CD14-positive monocyte (primary cell): ENCODE measurements around the gene TUBB1. TPM values are rescaled to one million over a fixed set of nuclear protein-coding genes. Genes with fewer than 3 reads are reported as not detected.

Experiments used
- DNase-seq, 3 donors: peaks; one replicate each; pipeline ENCODE4 v3.0.0-alpha.2; 2011 to 2022
- H2AFZ ChIP-seq: 2 replicates; pipeline ENCODE4 v1.6.0; 2012; ENCODE audit warnings: mild to moderate bottlenecking, low read depth, low read length, inconsistent platforms; ENCODE audit not compliant: insufficient read depth, poor library complexity, severe bottlenecking
- H3K27ac ChIP-seq, 2 donors: 1 replicate in 1 of 2; 2 replicates in 1 of 2; pipeline ENCODE4 v1.5.1; 2012 to 2013; ENCODE audit warnings: low read length in 2 of 2, control low read depth in 1 of 2, inconsistent platforms in 1 of 2, low read depth in 1 of 2, mild to moderate bottlenecking in 1 of 2
- H3K27me3 ChIP-seq, 2 donors: one replicate each; pipeline versions ENCODE4 v1.6.0 to v1.6.1; 2011 to 2013; ENCODE audit warnings: low read length in 2 of 2; ENCODE audit not compliant: control insufficient read depth in 2 of 2, insufficient read depth in 2 of 2
- H3K36me3 ChIP-seq, 2 donors: replicated peaks in 1 of 2; 1 replicate in 1 of 2; 2 replicates in 1 of 2; pipeline versions ENCODE4 v1.5.1 to v1.6.1; 2012 to 2013; ENCODE audit warnings: low read length in 2 of 2, control low read depth in 1 of 2, inconsistent platforms in 1 of 2, mild to moderate bottlenecking in 1 of 2; ENCODE audit not compliant: insufficient read depth in 2 of 2, control insufficient read depth in 1 of 2
- H3K4me1 ChIP-seq, 2 donors: 1 replicate in 1 of 2; 2 replicates in 1 of 2; pipeline versions ENCODE4 v1.5.1 to v1.6.1; 2012 to 2013; ENCODE audit warnings: low read length in 2 of 2, control low read depth in 1 of 2, inconsistent platforms in 1 of 2, mild to moderate bottlenecking in 1 of 2, moderate library complexity in 1 of 2; ENCODE audit not compliant: insufficient read depth in 2 of 2, control insufficient read depth in 1 of 2
- H3K4me2 ChIP-seq: replicated peaks from 2 replicates; pipeline ENCODE3; 2012; ENCODE audit warnings: low read length, moderate library complexity, mild to moderate bottlenecking; ENCODE audit not compliant: poor library complexity, severe bottlenecking; ENCODE audit errors: extremely low read depth
- H3K4me3 ChIP-seq, 3 experiments: fragments of 200-600 bp in 1 of 3; sonication (generic) in 1 of 3; replicated peaks in 1 of 3; 1 replicate in 2 of 3; 2 replicates in 1 of 3; pipeline ENCODE4 v1.5.1; 2011 to 2013; ENCODE audit warnings: low read length in 3 of 3, mild to moderate bottlenecking in 3 of 3, control low read depth in 2 of 3, low read depth in 2 of 3, inconsistent platforms in 1 of 3, moderate library complexity in 1 of 3
- H3K79me2 ChIP-seq: 2 replicates; pipeline ENCODE4 v1.6.0; 2012; ENCODE audit warnings: mild to moderate bottlenecking, control low read depth, inconsistent platforms, low read length, moderate library complexity; ENCODE audit not compliant: insufficient read depth
- H3K9ac ChIP-seq: 2 replicates; pipeline ENCODE4 v1.6.0; 2017; ENCODE audit warnings: low read length, mild to moderate bottlenecking; ENCODE audit not compliant: insufficient read depth, poor library complexity, severe bottlenecking
- H3K9me3 ChIP-seq, 2 donors: replicated peaks in 1 of 2; 1 replicate in 1 of 2; 2 replicates in 1 of 2; pipeline versions ENCODE4 v1.5.1 to v1.6.1; 2012 to 2013; ENCODE audit warnings: low read length in 2 of 2, control low read depth in 1 of 2; ENCODE audit not compliant: control insufficient read depth in 1 of 2, insufficient read depth in 1 of 2
- H4K20me1 ChIP-seq: 2 replicates; pipeline ENCODE4 v1.6.0; 2012; ENCODE audit warnings: mild to moderate bottlenecking, low read length, control low read depth, moderate library complexity; ENCODE audit not compliant: insufficient read depth
- H3K27ac Mint-ChIP-seq, 7 donors: one replicate each; pipeline ENCODE4 v1.8.0; 2020; ENCODE audit warnings: mild to moderate bottlenecking in 7 of 7, mixed read lengths in 7 of 7, moderate library complexity in 6 of 7, inconsistent platforms in 2 of 7
- H3K27me3 Mint-ChIP-seq, 3 donors: one replicate each; pipeline ENCODE4 v1.8.0; 2021 to 2022; ENCODE audit warnings: low read depth in 3 of 3, mild to moderate bottlenecking in 3 of 3, mixed read lengths in 3 of 3, moderate library complexity in 3 of 3, inconsistent platforms in 1 of 3
- H3K36me3 Mint-ChIP-seq, 2 donors: one replicate each; pipeline ENCODE4 v1.8.0; 2020; ENCODE audit warnings: mixed read lengths in 2 of 2, inconsistent platforms in 1 of 2, mild to moderate bottlenecking in 1 of 2
- H3K4me1 Mint-ChIP-seq: one replicate; pipeline ENCODE4 v1.8.0; 2020; ENCODE audit warnings: mild to moderate bottlenecking, mixed read lengths
- H3K4me3 Mint-ChIP-seq, 2 donors: one replicate each; pipeline ENCODE4 v1.8.0; 2020; ENCODE audit warnings: mild to moderate bottlenecking in 2 of 2, mixed read lengths in 2 of 2, moderate library complexity in 1 of 2
- H3K9me3 Mint-ChIP-seq, 7 donors: one replicate each; pipeline ENCODE4 v1.8.0; 2020 to 2022; ENCODE audit warnings: mixed read lengths in 7 of 7, mild to moderate bottlenecking in 6 of 7, moderate library complexity in 6 of 7, inconsistent platforms in 2 of 7
- WGBS: methylation state at CpG from one replicate; pipeline ENCODE4 v1.1.5; 2013; ENCODE audit warnings: missing lambda C conversion rate; ENCODE audit not compliant: insufficient coverage; 5-methylcytosine and 5-hydroxymethylcytosine counted together
- intact Hi-C, 2 donors: fragments of 100-400 bp; cut with micrococcal nuclease; formaldehyde crosslinking; loops; one replicate each; pipeline versions ENCODE4 v1.15.0 to v1.15.1; 2023
- polyA plus RNA-seq, 3 donors: library from polyadenylated mRNA; depleted of rRNA in 1 of 3; unstranded in 2 of 3; stranded (reverse) in 1 of 3; fragments of 300-500 nt in 2 of 3; fragments of >200 nt in 1 of 3; fragmentation: Illumina TruSeq in 2 of 3; gene quantifications; 1 replicate in 2 of 3; 2 replicates in 1 of 3; pipeline ENCODE4 v1.2.3, GENCODE V29; 2012 to 2021
- TF ChIP-seq, protein P1 (sequence below): fragments of 200-600 bp; IDR thresholded peaks from one replicate; pipeline ENCODE4 v1.8.0; 2022; ENCODE audit warnings: antibody characterized with exemption, mild to moderate bottlenecking

TUBB1 gene
- polyA plus RNA-seq, 3 donors, result 0.09 to 3.1 (median 2.4) TPM

DNA sequence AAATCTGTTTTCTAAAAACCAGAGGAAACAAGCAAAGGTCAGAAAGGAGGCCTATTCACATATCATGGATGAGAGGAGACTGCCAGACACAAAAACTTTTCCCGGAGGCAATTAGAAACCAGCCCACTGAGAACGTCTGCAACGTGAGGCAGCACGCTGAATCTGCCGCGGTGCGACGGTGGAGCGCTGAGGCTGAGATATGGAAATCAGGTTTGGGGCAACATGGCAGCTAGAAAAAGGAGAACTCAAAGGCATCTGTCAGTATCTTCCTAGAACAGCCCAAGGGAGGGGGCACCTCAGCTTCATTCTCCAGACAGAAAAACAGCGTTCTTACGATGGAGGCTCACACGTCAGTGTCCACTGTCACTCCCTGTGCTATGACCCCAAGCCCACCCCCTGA, 18.2 kb downstream of the TUBB1 start:
- Histone ChIP-seq H3K27me3 (no peaks in the 10 kb centered on the region), H3K27ac (no peak overlapping the region), H3K36me3 (peaks cover 37 to 61% of the 10 kb centered on the region in 2 donors), H3K4me3 (no peak overlapping the region), H3K4me1 (peaks cover 19 to 31% of the 10 kb centered on the region in 2 donors), H3K79me2 (peaks cover 55% of the 10 kb centered on the region), H3K4me2 (no peak overlapping the region), H3K9me3 (no peaks in the 10 kb centered on the region), H3K9ac (no peak overlapping the region), H2AFZ (no peak overlapping the region), H4K20me1 (peaks cover 42% of the 10 kb centered on the region)
- no peak overlapping the region for H3K27ac Mint-ChIP-seq
- intact Hi-C loops, result loop anchor here (10.0 kb wide), 2 partner anchors 53 to 143 kb away; partner anchors contain the start of gene NELFCD (in 1 of the 2)
- H3K4me3 Mint-ChIP-seq, result no peak overlapping the region
- no peak for DNase-seq
- no peaks in the 10 kb centered on the region for H3K9me3 Mint-ChIP-seq
- TF ChIP-seq, protein P1, sequence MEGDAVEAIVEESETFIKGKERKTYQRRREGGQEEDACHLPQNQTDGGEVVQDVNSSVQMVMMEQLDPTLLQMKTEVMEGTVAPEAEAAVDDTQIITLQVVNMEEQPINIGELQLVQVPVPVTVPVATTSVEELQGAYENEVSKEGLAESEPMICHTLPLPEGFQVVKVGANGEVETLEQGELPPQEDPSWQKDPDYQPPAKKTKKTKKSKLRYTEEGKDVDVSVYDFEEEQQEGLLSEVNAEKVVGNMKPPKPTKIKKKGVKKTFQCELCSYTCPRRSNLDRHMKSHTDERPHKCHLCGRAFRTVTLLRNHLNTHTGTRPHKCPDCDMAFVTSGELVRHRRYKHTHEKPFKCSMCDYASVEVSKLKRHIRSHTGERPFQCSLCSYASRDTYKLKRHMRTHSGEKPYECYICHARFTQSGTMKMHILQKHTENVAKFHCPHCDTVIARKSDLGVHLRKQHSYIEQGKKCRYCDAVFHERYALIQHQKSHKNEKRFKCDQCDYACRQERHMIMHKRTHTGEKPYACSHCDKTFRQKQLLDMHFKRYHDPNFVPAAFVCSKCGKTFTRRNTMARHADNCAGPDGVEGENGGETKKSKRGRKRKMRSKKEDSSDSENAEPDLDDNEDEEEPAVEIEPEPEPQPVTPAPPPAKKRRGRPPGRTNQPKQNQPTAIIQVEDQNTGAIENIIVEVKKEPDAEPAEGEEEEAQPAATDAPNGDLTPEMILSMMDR, result no peak
- peaks cover 52 to 55% of the 10 kb centered on the region in 2 donors for H3K36me3 Mint-ChIP-seq
- H3K4me1 Mint-ChIP-seq, result peaks cover 31% of the 10 kb centered on the region
- 98% methylated on average over 12 of the region's 12 CpGs for WGBS
- peaks cover 0 to 2% (median 0%) of the 10 kb centered on the region in 3 donors for H3K27me3 Mint-ChIP-seq

DNA sequence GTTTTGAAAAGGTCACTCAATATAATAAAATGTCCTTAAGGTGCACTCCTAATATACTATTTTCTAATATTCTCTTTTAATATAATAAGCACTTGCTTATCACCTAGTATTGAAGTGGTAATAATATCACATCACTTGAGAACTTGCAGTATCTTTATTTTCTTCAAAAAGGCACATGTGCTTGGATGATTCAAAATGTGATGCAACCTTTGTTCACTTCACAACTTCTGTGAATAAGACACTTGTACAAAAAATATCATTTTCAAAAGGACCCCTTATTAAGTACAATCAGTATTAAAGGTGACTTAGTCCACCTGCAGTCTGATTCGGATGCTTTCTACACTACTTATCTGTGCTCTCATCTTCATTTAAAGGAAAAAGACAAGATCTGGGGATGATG, 20.0 kb downstream of the TUBB1 start:
- Mint-ChIP-seq H3K4me1 (peaks cover 40% of the 10 kb centered on the region), H3K27me3 (no peaks in the 10 kb centered on the region), H3K9me3 (no peaks in the 10 kb centered on the region), H3K36me3 (peaks cover 49 to 55% of the 10 kb centered on the region in 2 donors), H3K4me3 (no peak overlapping the region), H3K27ac (no peak overlapping the region)
- intact Hi-C loops, result loop anchor here (2.0 to 10.0 kb wide), 3 partner anchors 34 to 144 kb away; partner anchors contain the start of gene NELFCD (in 1 of the 2)
- Histone ChIP-seq H3K36me3 (peaks cover 37 to 54% of the 10 kb centered on the region in 2 donors), H4K20me1 (peaks cover 42% of the 10 kb centered on the region), H3K27me3 (no peaks in the 10 kb centered on the region), H3K4me3 (no peak overlapping the region), H3K9ac (no peak overlapping the region), H3K27ac (no peak overlapping the region), H3K4me1 (peaks cover 21 to 35% of the 10 kb centered on the region in 2 donors), H3K9me3 (no peaks in the 10 kb centered on the region), H3K79me2 (peaks cover 58% of the 10 kb centered on the region), H2AFZ (no peak overlapping the region), H3K4me2 (no peak overlapping the region)
- no peak for DNase-seq
- no CpG with 5 or more reads among the region's 1 CpG for WGBS
- TF ChIP-seq, protein P1, result no peak
